Cardiac septum (tissue), 1 donor: Measurements from ENCODE around the gene DNAL4. TPM values are rescaled to one million over a fixed set of nuclear protein-coding genes. Genes with fewer than 3 reads are reported as not detected.

Experiments
- DNase-seq: peaks from one replicate; pipeline ENCODE4 v3.0.0-alpha.2; 2020; ENCODE audit warnings: low spot score
- intact Hi-C: fragments of 100-400 bp; cut with DNase I; formaldehyde crosslinking; loops from one replicate; pipeline ENCODE4 v1.14.0; 2022
- long read RNA-seq: library from polyadenylated mRNA; unstranded; transcript quantifications from one replicate; pipeline ENCODE4 v2.0.0, GENCODE V29; 2021
- total RNA-seq: library from RNA; stranded (reverse); fragmentation: NEBNext Ultra II Directional; extraction: Animal tissue kit (Norgen Biotek cat#: 25700); gene quantifications from one replicate; pipeline ENCODE4 v1.2.1, GENCODE V29; 2021
- donor health status: DM: no; HTN: no; CAD: no.

DNAL4 gene, protein sequence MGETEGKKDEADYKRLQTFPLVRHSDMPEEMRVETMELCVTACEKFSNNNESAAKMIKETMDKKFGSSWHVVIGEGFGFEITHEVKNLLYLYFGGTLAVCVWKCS
- 8.1 TPM for total RNA-seq
- long read RNA-seq, partial matches to known transcripts, result 0 of 7 reads
- long read RNA-seq, other reads (novel, unspliced or antisense), result 1 of 7 reads

- intact Hi-C loops, result no loop called here
Observed at GRCh38 chr22:38793721-38794466, at the start of gene DNAL4. TSS of gene DNAL4 (minus strand) at chr22:38794143. CDS start at chr22:38782731, 11,412 bp downstream.

DNA sequence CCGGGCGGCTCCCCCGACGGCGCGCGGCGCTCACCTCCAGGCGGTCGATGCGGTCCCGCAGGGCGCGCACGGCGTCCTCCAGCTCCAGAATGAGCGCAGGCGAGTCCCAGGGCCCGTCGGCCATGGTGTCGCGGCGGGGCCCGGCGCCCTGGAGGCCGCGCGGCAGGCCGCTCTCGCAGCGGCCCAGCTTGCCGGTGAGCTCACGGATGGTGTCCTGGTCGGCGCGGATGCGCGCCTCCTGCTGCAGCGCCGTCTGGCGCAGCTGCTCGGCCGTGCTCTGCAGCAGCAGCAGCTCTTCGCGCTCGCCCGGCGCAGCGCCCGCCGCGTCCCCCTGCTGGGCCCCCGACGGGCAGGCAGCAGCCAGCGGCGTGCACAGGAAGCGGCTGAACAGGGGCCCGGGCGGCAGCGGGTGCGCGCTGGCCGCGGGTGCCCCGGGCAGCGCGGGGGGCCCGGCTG lies 49.3 kb upstream of the DNAL4 start:
- intact Hi-C loops, result loop anchor here (2.0 kb wide), 1 partner anchor 74 kb away; no protein-coding TSS in a partner anchor
- DNase-seq, result no peak

More at GRCh38 chr22:38793721-38794466, at the start of gene DNAL4:
- peak; percentile 95 for DNase-seq

DNA sequence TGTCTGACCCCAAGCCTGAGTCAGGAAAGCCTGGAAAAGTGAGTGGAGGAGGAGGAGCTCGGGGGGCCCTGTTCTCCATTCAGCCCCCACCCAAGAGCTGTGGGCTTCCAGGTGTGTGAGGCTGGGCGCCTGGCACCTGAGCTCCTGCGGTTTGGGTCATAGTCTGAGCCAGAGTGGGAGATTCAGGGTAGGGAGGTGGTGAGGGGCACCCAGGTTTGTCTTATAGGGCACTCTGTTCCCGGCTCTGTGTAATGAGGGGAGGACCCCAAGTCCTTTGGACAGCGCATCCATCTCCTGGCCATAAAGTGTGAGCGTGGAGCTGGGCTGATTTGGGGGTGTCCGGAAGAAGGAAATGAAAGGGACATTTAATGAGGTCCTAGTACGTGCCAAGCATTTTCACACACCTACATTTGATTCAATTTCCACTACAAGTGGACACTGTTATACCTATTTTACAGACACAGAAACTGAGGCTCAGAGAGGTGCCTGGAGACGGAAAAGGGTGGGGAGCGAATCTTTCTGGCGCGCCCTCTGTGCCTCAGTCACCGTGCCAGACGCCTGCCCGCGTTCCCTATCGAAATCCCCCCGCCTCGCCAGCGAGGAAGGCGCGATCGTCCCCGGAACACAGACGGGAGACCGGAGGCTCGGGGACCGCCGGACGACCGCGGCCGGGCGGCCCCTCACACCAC lies 48.7 kb upstream of the DNAL4 start:
- no peak for DNase-seq
- intact Hi-C loops, result loop anchor here (2.0 kb wide), 1 partner anchor 74 kb away; no protein-coding TSS in a partner anchor

DNA sequence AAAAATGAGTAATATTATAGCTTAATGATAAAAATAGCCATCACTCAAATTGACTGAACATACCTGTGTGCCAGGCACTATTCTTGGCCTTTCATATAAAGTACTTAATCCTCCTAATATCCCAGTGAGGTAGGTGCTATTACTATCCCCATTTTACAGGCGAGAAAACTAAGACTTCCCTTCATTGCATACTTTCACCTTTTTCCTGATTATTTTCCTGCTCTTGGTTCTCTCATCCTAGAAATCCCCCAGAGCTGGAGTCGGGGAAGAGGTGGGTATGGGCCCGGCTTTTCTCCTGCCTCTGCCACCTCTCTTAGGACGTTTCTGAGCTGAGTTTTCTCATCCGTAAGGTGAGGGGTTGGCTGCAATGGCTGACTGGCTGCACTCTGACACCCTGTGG lies 47.7 kb upstream of the DNAL4 start:
- intact Hi-C loops, result loop anchor here (2.0 kb wide), 1 partner anchor 73 kb away; no protein-coding TSS in a partner anchor
- DNase-seq, result no peak

GRCh38 chr22:38841211-38841610 lies 47.3 kb upstream of the DNAL4 start:
- DNase-seq, result no peak
- intact Hi-C loops, result no loop called here

- DNase-seq, result no peak
- intact Hi-C loops, result no loop called here
Observed at GRCh38 chr22:38840129-38840528, 46.2 kb upstream of the DNAL4 start.

DNA sequence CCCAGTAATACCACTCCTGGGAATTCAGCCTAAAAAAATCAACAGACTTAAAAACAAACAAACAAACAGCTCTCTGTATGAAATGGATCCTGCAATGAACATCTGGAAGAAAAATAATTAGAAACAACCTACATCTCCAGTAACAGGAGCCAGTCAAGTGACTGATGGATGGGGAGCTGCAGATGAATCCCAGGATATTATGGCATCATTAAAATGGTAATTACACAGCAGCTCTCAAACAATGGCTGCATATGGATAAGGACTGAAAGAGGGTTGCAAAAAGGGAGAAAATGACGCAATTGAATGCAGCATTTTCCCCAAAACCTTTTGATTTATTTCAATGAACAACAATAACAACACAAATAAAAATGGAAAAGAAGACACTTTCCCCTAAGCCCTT lies 45.7 kb upstream of the DNAL4 start:
- DNase-seq, result no peak
- intact Hi-C loops, result no loop called here

DNA sequence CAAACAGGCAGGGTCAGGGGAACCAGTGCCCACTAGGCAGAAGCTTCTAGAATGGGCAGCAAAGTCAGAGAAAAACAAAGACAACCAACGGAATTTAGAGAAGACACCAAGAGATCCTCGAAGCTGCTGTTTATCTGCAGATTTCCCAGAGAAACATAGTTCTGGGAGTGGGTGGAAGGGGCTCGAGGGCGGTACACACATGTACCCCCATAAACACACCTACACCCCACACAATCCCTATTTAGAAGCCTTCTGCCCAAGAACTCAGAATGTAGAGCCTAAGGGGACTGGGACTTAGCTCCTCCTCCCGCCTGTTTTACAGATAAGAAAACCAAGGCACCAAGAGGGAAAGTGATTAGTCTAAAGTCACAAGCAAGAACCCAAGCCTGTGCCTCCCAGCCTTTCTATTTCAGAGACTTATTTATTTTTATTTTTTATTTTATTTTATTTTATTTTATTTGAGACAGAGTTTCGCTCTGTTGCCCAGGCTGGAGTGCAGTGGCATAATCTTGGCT lies 43.5 kb upstream of the DNAL4 start:
- intact Hi-C loops, result no loop called here

DNA sequence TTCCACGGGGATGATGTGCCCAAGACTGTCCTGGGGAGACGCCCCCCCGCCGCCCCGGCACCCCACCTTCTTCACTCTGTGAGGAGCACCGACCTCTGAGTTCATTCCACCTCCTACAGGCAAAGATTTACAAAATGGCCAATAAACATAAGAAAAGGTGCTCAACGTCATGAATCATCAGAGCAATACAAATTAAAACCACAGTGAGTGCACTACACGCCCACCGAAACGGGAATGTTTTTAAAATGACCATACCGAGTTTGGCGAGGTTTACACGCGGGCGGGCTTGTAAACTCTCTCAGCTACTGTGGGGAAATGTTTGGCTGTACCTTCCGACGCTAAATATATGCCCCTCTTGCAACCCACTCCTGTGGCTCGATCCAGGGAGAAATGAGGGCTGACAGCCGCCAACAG lies 42.0 kb upstream of the DNAL4 start:
- no peak for DNase-seq
- intact Hi-C loops, result no loop called here

More for the DNA sequence above, 43.5 kb upstream of the DNAL4 start:
- DNase-seq, result no peak

DNA sequence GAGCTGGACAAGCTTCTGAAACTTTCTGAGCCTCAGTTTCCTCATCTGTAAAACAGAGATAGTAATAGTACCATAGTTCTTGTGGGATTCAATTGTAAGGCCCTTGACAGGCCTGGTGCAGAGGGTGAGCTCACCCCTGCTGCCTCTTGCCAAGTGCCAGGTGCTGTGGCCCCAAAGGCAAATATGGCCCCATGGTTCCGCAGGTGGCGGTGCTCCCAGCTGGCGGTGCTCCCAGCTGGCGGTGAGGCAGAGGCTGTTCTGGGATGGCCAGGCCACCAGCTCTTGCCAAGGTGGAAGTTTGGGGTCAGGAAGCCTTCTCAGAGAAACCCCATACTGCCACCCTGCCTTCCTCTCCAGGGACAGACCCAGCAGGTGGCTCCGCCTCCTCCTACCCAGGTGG lies 41.0 kb upstream of the DNAL4 start:
- intact Hi-C loops, result no loop called here
- no peak for DNase-seq

DNA sequence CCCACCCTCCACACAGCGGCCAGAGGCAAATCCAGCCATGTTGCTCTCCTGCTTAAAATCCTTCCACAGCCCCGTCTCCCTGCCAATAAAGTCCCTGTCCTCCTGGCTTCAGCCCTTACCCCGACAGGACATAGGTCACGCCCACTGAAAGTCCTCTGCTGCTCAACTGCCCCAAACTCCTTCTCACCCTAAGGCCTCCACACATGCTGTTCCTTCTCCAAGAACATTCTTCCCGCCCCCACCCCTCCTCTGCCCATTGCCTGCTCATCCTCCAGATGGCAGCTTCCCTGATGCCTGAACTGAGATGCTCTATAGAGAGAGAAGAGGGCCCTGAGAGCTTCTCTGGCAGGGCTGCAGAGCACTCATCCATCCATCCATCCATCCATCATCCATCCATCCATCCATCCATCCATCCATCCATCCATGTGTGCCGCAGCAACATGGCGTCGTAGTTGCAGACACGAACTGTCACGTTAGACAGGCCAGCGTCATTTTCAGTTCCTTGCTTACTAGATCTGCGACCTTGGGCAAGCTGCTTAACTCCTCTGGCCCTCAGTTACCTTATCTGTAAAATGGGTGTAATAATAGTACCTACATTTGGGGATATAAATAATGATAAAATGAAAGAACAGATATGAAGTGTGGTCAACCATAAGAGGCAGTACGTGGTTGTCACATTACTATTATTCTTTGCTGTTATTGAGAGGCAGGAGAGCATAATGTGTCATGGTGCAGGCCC lies 40.4 kb upstream of the DNAL4 start:
- intact Hi-C loops, result no loop called here
- DNase-seq, result no peak

- intact Hi-C loops, result no loop called here
- DNase-seq, result no peak
Observed at GRCh38 chr22:38833061-38833460, 39.1 kb upstream of the DNAL4 start.

DNA sequence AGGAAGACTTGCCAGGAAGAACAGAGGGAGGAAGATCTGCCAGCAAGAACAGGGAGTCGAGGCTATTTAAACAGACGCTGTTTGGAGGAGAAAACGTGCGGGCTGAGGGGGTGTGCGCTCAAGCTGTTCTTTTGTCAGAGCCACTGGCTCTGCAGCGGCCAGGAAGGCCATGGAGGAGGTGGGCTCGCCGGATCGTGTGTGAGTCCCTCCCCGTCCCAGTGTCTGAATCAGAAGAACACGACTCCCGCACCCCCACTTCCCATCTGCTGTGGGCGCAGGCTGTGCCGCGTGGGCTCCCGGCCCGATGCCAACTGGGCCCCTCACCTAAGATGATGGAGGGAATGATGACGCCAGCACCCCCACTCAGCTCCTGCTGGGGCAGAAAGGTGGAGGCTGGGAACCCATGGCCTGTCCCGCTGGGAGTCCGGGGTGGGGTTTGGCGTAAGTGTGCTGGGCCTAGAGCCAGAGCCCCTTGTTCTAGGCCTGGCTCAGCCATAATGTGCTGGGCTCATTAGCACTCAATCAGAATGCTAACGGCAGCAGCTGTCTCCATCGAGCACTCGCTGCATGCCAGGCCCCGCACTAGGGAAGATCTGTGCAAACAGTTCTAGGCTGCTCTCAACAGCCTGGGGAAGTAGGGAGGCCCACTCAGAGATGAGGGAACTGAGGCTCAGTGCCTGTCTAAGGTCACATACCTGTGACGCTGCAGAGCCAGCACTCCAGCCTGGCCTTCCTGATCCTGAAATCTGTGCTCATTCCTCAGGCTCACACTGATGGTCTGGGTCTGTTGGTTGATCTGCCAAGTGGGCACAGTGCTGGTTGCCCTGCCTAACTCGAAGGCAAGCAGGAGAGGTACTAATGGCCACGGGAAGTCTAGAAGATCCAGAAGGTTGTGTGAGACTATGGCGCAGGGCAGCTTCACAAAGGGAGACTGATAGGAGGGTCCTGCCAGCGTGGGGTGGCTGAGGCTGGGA lies 38.3 kb upstream of the DNAL4 start:
- peak; percentile 53 for DNase-seq
- intact Hi-C loops, result no loop called here

GRCh38 chr22:38831166-38831945 lies 37.4 kb upstream of the DNAL4 start:
- intact Hi-C loops, result no loop called here
- DNase-seq, result peak; percentile 74

- no peak for DNase-seq
- intact Hi-C loops, result no loop called here
Observed at GRCh38 chr22:38830845-38831108, 36.8 kb upstream of the DNAL4 start.

DNA sequence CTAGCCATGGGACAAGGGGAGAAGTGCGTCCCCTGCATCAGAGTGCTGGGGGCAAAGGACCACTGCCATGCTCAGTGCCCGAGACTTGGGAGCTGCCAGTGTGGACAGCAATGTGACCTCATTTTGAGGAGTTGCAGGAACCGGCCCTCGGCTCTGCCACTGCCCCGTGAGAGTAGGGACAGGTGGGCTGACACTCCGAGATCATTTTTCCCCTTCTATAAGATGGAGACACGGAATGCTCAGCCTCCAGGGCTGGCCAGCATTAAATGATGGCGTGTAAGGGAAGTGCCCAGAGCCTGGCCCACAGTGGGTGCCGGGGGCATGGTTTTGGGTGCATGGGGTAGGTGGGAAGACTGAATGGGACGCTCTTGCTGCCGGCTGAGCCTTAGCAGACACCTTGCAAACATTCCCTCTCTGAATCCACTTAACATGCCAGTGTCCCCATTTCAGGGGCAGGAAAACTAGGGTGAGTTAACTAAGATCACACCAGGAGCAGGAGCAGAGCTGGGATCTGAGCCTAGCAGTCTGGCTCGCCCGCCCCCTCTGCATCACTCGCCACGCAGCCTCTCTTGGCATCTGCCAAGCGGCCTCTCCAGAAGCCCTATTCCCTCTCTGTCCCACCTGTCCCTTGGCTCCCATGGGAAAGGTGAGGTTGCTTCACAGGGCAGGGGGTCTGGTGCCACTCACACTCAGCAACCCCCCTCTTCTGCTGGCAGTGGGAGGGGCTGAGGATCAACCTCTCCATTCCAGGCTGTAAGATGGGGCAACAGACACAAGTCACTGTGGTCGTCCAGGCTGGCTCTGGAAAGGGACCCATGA lies 36.3 kb upstream of the DNAL4 start:
- intact Hi-C loops, result no loop called here
- DNase-seq, result no peak

GRCh38 chr22:38829485-38829884 lies 35.5 kb upstream of the DNAL4 start:
- intact Hi-C loops, result no loop called here
- DNase-seq, result no peak
